Measurements from ENCODE around the gene ISYNA1.

Gene ISYNA1

DNA sequence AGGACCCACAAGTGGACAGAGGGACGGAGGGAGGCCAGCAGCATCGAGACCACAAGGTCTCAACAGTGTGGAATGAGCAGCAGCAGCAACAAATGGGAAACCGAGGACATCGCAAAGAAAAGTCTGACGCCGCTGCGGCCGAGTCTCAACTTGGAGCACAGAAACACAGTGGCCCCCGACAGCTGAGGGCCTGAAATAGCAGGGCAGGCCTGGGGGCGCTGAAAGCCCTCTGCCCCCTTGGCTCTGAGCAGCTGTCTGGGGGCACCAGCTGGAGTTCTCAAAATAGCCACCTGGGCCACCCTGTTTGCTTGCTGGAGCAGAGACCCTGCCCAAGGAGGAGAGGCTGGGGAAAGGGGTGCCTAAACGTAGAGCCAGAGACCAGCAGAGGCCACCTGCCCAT is 5.9 kb upstream of the ISYNA1 start:
- TF ChIP-seq, protein P1, sequence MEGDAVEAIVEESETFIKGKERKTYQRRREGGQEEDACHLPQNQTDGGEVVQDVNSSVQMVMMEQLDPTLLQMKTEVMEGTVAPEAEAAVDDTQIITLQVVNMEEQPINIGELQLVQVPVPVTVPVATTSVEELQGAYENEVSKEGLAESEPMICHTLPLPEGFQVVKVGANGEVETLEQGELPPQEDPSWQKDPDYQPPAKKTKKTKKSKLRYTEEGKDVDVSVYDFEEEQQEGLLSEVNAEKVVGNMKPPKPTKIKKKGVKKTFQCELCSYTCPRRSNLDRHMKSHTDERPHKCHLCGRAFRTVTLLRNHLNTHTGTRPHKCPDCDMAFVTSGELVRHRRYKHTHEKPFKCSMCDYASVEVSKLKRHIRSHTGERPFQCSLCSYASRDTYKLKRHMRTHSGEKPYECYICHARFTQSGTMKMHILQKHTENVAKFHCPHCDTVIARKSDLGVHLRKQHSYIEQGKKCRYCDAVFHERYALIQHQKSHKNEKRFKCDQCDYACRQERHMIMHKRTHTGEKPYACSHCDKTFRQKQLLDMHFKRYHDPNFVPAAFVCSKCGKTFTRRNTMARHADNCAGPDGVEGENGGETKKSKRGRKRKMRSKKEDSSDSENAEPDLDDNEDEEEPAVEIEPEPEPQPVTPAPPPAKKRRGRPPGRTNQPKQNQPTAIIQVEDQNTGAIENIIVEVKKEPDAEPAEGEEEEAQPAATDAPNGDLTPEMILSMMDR (IDR thresholded peaks at IDR 0.05; ENCODE audit: insufficient read depth, missing control alignments), result no peak
- no peak for FAIRE-seq
- DNase-seq (ENCODE audit: insufficient read length, low spot score), result no peak

DNA sequence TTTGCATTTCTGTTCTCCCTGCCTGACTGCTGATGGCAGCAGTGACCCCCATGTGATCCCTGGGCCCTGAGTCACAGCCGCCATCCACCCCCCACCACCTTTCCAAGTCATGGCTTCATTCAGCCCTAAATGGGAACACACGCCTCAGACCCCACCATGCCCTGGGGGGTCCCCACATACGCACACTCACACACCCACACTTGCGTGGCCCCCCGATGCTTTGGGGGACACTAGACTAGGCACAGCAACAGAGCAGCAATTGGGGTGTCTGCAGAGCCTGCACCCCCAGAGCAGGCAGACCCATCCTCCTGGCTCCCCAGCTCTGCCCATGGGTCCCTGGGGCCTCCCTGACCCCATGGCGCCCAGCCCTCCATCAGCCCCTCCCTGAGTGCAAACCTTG is 5.5 kb upstream of the ISYNA1 start:
- FAIRE-seq, result no peak

DNA sequence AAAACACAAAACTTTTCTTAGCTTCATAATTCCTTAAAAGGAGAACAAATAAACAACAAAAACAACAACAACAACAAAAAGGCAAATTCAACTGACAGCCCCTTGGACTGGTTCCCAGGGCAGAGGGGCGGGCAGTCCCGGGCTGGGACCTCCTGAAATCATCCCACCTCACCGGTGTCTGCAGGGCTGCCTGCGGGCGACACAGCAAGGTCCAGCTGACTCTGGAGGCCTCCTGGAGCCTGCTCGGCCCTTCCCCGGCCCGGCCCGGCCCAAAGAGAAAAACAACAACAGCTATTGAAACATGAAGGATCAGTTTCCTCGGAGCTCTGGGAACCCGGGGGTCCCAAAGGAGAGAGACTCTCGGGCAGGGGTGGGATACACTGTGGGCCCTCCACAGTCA is 5.0 kb upstream of the ISYNA1 start:
- TF ChIP-seq, protein P1 (IDR thresholded peaks at IDR 0.05; ENCODE audit: insufficient read depth, missing control alignments), result no peak
- no peak for FAIRE-seq
- no peak for DNase-seq (ENCODE audit: insufficient read length, low spot score)

More for the DNA sequence above, 5.5 kb upstream of the ISYNA1 start:
- TF ChIP-seq, protein P1 (IDR thresholded peaks at IDR 0.05; ENCODE audit: insufficient read depth, missing control alignments), result no peak
- no peak for DNase-seq (ENCODE audit: insufficient read length, low spot score)

DNA sequence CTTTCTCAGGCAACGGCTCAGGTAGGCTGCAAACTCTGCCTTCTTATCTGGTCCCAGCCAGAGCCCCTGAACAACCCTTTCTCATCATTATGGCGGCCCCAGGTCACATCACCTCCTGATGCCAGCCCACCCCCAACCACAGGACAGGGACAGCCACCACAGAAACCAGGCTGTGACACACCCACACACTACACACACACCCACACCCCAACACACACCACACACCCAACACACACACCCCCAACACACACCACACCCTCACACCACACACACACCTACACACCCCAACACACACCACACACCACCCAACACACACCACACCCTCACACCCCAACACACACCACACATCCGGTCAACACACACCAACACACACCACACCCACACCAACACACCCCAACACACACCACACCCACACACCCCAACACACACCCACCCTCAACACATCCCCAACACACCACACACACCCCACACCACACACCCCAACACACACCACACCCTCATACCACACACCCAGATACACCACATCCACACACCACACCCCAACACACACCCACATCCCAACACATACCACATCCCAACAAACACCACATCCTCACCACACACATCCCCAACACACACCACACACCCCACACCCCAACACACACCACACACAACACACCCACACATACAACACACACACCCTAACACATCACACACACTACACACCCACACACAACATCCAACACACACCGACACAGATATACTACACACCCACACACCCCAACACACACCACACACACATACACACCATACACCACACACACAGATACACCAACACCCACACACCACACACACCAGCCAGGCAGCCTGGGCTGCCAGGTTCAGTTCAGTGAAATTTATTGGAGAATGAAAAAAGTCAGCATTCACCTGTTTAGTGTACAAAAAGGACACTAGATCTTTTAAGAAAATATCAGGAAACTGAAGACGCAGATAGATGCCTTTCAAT is 4.2 kb upstream of the ISYNA1 start:
- TF ChIP-seq, protein P1 (IDR thresholded peaks at IDR 0.05; ENCODE audit: insufficient read depth, missing control alignments), result no peak
- FAIRE-seq, result no peak
- no peak for DNase-seq (ENCODE audit: insufficient read length, low spot score)

DNA sequence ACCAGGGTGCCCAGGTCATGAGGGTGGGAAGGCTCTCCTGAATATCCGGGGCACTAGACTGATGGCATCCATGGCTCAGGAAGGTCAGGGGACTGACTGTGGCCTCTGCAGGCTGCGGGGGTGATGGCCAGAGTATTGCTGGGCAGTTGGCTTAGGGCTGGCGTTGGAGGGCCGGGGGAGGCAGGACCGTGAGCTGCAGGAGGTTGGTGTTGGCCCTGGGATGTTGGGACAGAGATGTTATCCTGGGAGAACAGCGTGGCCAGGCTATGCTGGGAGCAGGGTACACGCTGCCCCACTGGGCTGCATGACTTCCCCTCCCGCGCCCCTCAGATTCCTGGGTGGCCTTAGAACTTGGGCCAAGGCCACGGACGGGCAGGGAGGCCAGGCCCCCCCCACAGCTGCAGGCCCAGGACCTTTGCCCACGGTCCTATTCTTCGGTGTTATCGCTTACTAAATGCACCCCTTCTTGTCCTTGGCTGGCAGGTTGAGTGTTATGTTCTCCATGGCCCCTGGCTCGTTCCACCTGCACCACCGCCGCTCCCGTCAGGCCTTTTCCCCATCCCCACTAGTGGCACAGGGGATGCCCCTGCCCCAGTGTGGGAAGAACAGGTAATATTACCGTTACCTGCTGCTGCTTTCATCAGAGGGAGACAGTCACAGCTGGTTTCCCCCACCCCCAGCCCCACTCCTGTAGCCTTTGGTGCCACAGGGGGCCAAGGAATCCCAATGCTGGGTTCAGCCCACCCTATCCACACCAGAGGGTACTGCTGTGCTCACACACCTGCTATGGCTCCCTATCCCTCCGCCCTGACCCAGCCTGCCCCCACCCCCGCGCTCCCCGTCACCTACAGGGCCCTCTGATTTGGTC is 3.2 kb upstream of the ISYNA1 start:
- no peak for DNase-seq (ENCODE audit: insufficient read length, low spot score)
- no peak for FAIRE-seq
- TF ChIP-seq, protein P1 (IDR thresholded peaks at IDR 0.05; ENCODE audit: insufficient read depth, missing control alignments), result no peak

DNA sequence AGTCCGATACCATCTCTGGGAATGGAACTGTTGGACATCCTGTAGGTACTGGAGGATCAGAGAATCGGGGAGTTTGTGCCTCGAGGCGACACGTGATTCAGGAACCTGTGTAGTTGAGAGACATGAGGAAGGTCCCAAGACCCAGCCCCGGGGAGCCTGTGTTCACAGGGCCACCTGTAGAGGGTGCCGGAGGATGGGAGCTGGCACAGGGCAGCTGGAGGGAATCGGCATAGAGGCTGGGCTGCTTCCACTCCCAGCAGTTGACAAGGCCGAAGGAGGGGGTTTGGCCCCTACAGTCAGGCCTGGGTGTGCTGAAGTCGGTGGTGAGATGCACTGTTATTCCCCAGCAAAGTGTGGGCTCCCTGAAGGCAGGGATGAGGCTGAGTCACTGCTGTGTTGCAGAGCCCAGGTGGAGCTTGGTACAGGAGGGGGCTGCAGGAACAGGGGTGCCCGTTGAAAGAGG is 2.5 kb upstream of the ISYNA1 start:
- no peak for FAIRE-seq
- TF ChIP-seq, protein P1 (IDR thresholded peaks at IDR 0.05; ENCODE audit: insufficient read depth, missing control alignments), result peak; percentile 34
- peak; percentile 60 for DNase-seq (ENCODE audit: insufficient read length, low spot score)
